Activated CD4-positive, alpha-beta T cell treated with anti-CD3 and anti-CD28 coated beads for 24 hours (primary cell): ENCODE data around the gene C9orf152.
"Not testable (repeated sequence)": the region's sequence is repeated elsewhere in the genome, so short reads cannot be mapped to it uniquely, and the experiment has no call there.

Source experiments
- DNase-seq, 2 donors: peaks; one replicate each; pipeline ENCODE4 v3.0.0-alpha.2; 2020; ENCODE audit warnings: low read depth in 2 of 2

C9orf152 gene

GRCh38 chr9:110214586-110215355 lies 6.8 kb upstream of the C9orf152 start:
- no peak for DNase-seq

- DNase-seq: no peak
Measured at GRCh38 chr9:110214090-110214489, 6.1 kb upstream of the C9orf152 start.

- no peak for DNase-seq
Measured at GRCh38 chr9:110213413-110214044, 5.6 kb upstream of the C9orf152 start.

GRCh38 chr9:110207071-110207641 lies 803 bp downstream of the C9orf152 start:
- DNase-seq: no peak

GRCh38 chr9:110206389-110206788 lies 1.6 kb downstream of the C9orf152 start:
- no peak for DNase-seq

- DNase-seq: not testable (repeated sequence)
Measured at GRCh38 chr9:110205612-110206011, 2.3 kb downstream of the C9orf152 start.

GRCh38 chr9:110202232-110202631 lies 5.7 kb downstream of the C9orf152 start:
- DNase-seq: no peak

GRCh38 chr9:110199643-110200042 lies 8.3 kb downstream of the C9orf152 start:
- no peak for DNase-seq

- DNase-seq: no peak
Measured at GRCh38 chr9:110198357-110198756, 9.6 kb downstream of the C9orf152 start.

- no peak for DNase-seq
Measured at GRCh38 chr9:110197330-110198187, 10.4 kb downstream of the C9orf152 start.

GRCh38 chr9:110196084-110196499 lies 11.9 kb downstream of the C9orf152 start:
- DNase-seq: not testable (repeated sequence)

GRCh38 chr9:110192531-110193261 lies 15.3 kb downstream of the C9orf152 start:
- DNase-seq: no peak

GRCh38 chr9:110191615-110192014 lies 16.3 kb downstream of the C9orf152 start:
- no peak for DNase-seq

GRCh38 chr9:110189559-110190320 lies 18.2 kb downstream of the C9orf152 start:
- DNase-seq: no peak

- DNase-seq: no peak
Measured at GRCh38 chr9:110188991-110189390, 19.0 kb downstream of the C9orf152 start.

- no peak for DNase-seq
Measured at GRCh38 chr9:110188101-110188500, 19.9 kb downstream of the C9orf152 start.

GRCh38 chr9:110187126-110187525 lies 20.8 kb downstream of the C9orf152 start:
- no peak for DNase-seq

- DNase-seq: no peak
Measured at GRCh38 chr9:110186254-110186653, 21.7 kb downstream of the C9orf152 start.

- DNase-seq: no peak
Measured at GRCh38 chr9:110185806-110186205, 22.2 kb downstream of the C9orf152 start.
